PC-9 (cell line): ENCODE results near the gene SPATA3.

Experiments used
- EZH2 ChIP-seq: fragments of 200-600 bp; sonication (generic); IDR thresholded peaks from 2 replicates; pipeline ENCODE4 v1.8.0; 2017; ENCODE audit warnings: antibody characterized with exemption, low read depth
- TF ChIP-seq, protein P1 (sequence below): fragments of 200-600 bp; sonication (generic); conservative IDR thresholded peaks from 2 replicates; pipeline ENCODE4 v1.6.1; 2017; ENCODE audit warnings: mixed run types, antibody characterized with exemption, mild to moderate bottlenecking, moderate library complexity

DNA sequence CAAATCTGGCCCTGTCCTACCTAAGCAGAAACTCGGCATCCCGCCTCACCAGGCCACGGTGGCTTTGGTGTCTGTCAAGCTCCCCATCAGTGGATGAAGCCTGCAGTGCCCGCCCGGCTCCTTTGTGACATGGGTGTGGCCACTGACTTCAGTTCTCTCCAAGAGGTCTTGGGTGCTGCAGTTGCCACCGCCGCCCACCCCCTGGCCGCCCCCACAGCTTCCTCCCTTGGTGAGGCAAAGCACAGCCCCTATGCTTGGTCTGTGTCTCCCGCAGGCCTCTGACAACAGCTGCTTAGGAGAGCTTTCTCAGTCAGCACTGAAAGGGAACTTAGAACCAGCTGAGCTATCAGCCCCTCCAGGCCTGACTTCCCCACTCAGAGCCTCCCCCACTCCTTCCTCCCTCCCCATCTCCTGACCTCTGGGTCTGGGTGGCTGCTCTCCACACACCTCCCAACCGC is 48.0 kb upstream of the SPATA3 start:
- TF ChIP-seq, protein P1, sequence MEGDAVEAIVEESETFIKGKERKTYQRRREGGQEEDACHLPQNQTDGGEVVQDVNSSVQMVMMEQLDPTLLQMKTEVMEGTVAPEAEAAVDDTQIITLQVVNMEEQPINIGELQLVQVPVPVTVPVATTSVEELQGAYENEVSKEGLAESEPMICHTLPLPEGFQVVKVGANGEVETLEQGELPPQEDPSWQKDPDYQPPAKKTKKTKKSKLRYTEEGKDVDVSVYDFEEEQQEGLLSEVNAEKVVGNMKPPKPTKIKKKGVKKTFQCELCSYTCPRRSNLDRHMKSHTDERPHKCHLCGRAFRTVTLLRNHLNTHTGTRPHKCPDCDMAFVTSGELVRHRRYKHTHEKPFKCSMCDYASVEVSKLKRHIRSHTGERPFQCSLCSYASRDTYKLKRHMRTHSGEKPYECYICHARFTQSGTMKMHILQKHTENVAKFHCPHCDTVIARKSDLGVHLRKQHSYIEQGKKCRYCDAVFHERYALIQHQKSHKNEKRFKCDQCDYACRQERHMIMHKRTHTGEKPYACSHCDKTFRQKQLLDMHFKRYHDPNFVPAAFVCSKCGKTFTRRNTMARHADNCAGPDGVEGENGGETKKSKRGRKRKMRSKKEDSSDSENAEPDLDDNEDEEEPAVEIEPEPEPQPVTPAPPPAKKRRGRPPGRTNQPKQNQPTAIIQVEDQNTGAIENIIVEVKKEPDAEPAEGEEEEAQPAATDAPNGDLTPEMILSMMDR: no peak
- TF ChIP-seq EZH2: no peak
